Posterior vena cava (tissue), 2 donors: ENCODE results near the gene SYNE2. TPM values are rescaled to one million over a fixed set of nuclear protein-coding genes. Genes with fewer than 3 reads are reported as not detected.

Experiments
- DNase-seq: peaks from one replicate; pipeline ENCODE4 v3.0.0-alpha.2; 2020; ENCODE audit warnings: low spot score
- intact Hi-C, 2 donors: fragments of 100-400 bp; cut with DNase I; formaldehyde crosslinking; loops; one replicate each; pipeline versions ENCODE4 v1.14.1 to v1.14.2; 2022 to 2023
- total RNA-seq, 2 donors: library from RNA; stranded (reverse); fragmentation: NEBNext Ultra II Directional; extraction: Animal tissue kit (Norgen Biotek cat#: 25700); gene quantifications; one replicate each; pipeline ENCODE4 v1.2.1, GENCODE V29; 2021
- donor health status: DM: yes; HTN: yes; CAD: no.
- donor health status: DM: yes; HTN: yes; CAD: no.

SYNE2 gene
- total RNA-seq, 2 donors from 2014 or later = 63.4 to 83.9 TPM

DNA sequence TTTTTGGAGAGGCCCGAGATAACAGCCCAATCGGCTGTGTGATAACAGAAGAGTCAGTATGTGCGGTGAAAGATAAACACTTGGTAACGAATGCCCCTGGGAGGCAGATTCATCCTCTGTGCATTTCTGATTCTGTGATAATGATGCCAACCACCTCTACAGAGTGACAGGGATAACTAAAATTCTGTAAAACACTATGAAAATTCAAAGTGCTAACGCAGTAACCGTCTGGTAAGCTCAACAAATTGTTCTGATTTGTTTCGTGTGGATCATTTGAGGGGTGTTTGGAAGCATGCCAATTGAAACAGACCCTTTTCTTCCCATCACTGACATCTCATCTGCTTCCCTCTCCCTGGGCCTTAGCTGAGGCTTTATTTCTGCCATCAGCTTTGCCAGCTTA, 365.0 kb downstream of the SYNE2 start:
- intact Hi-C loops = no loop called here
- no peak for DNase-seq

DNA sequence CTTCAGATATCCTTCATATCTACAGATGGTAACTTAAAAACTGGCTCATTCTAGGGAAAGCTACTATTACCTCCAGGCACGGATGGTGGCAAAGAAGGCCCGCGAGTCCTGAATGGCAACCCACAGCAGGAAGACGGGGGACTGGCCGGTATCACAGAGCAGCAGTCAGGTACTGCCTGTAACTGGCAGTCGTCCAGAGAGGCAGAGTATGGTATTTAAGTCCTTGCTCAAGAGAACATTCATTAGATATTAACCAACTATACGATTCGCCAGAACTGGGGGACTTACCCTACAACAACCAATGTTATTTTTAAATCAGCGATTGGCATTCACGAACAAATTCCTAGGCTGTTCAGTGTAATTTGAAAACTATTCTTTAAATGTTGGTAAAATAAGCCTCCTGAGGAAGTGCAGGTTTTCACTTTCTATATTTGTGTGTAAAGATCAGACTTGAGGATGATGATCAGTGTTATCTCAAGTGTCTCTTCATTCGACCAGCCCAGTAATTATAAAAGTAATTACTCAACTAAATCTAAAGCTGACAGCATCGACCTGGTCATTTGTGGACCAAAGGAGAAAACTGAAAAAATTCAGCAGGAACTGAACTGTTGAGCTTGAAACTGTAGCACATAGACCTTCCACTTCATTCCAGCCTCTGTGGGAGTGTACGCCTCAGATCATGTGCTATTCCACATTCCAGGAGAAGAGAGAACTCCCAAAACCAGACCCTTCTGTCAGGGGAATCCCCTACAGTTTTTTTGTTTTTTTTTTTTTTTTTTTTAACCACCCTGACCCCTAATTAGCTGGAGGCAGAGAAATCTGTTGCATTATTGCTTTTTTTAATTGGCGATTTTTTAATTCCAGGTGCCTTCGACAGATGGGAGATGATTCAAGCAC, 365.8 kb downstream of the SYNE2 start:
- intact Hi-C loops = no loop called here
- DNase-seq = no peak

DNA sequence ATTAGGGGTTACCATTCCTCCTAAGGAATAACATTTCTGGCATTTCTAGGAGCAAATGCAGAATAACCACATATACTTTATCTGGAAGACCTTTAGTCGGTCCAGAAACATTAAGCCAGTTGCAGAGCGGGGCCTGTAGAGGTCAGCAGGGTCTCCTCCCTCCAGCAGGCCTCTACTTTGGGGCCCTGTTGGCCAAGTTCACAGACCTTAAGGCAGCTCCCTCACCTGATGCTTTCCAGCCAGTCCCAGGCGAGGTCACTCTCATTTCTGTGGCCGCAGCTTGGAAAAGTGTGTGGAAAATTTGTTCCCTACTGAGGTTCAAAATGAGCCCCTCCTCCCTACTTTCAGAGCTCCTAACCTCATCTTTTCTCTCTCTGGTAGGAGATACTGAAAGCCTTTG, 367.3 kb downstream of the SYNE2 start:
- no peak for DNase-seq
- intact Hi-C loops = no loop called here

DNA sequence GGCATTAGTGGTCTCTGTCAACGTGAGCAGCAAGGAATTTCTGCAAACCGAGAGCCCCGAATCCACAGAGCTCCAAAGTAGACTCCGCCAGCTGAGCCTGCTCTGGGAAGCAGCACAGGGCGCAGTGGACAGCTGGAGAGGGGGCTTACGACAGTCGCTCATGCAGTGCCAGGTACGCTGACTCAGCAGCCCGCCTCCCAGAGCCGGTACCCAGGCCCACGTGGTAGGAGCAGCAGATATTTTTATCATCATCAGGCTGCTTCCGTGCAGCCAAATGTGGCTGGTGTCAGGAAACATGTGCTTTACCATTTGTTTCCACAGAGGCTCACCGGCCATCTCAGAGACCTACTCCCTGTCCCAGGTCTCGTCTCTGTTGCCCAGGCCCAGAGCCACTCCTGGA, 367.7 kb downstream of the SYNE2 start:
- intact Hi-C loops = no loop called here
- no peak for DNase-seq

DNA sequence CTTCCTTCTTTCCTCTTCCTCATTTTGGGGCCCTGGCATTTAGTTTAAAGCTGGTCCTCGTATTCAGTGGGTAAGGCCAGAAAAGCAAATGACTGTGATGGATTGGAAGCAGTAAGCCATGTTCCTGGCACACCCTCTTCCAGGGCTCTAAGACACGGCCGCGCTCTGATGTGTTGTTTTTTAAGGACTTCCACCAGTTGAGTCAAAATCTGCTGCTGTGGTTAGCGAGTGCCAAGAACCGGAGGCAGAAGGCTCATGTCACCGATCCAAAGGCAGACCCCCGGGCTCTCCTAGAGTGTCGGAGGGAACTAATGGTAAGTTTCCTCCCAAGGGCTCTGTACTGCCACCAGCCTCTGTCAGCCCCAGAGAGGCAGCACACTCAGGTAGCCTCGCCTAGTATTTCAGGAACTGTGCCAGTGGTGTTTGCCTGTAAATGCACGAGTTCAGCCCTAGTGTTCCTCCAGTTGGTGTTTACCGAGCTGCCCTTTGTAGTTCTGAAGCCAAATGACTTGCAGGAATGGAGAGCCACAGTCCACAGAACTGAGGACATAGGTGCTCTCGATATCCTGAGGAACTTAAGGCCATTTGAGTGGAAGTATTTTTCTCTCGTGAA, 368.7 kb downstream of the SYNE2 start:
- intact Hi-C loops = no loop called here
- DNase-seq = no peak

DNA sequence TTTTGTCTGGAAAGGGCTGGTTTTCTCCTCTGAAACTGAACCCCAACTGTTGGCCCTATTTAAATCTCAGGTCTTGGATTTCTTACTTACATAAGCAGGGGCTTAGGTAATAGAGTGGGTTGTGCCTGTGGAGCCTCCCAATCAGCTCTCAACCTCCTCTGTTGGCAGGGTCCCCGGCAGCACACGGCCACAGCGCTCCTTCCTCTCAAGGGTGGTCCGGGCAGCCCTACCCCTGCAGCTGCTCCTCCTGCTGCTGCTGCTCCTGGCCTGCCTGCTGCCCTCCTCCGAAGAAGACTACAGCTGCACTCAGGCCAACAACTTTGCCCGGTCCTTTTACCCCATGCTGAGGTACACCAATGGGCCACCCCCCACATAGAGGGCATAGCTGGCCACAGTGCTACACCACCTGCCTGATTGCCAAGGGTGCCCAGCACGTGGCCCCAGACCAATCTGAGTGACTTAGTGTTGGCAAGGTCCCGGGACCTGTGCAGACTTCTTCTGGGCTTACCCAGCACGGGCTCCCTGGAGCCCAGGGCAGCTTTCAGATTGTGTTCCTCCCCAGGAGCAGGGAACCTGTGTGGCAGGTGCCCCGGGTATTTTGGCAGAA, 372.4 kb downstream of the SYNE2 start:
- intact Hi-C loops = no loop called here
- DNase-seq = no peak

DNA sequence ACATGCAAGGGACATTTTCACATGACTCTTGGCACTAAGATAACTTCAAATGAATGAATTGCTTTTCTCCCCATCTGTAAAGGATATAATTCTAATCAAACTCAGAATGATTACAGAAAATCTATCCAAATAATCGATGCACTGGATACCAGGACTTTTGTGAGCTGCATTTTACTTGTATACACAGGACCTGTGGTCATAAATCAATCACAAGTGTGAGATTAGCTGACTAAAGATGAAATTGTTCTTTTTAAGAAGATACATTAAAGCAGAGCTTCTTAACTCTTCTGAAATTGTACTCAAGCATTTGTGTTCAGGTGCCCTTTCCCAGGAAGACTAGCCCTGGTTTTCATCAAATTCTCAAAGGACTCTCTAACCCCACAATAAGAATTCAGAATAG, 375.1 kb downstream of the SYNE2 start:
- no peak for DNase-seq
- intact Hi-C loops = no loop called here

DNA sequence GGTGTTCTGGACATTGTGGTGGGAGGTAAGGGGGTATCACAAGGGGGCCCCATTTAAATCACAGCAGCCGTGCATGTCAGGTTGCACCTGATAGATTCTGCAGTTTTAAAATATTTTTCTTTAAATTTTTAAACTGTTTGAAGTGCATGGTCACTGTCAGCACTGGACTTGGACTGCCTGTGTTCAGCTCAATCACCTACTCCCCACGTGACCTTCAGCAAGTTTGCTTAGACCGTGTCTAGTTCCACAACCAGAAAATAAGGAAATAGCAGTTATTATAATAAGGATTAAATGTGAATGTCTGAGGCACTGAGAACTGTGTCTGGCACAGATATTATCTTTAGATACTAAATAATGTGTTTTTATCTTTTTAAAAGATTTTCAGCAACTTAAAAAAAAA, 376.7 kb downstream of the SYNE2 start:
- intact Hi-C loops = no loop called here
- no peak for DNase-seq

DNA sequence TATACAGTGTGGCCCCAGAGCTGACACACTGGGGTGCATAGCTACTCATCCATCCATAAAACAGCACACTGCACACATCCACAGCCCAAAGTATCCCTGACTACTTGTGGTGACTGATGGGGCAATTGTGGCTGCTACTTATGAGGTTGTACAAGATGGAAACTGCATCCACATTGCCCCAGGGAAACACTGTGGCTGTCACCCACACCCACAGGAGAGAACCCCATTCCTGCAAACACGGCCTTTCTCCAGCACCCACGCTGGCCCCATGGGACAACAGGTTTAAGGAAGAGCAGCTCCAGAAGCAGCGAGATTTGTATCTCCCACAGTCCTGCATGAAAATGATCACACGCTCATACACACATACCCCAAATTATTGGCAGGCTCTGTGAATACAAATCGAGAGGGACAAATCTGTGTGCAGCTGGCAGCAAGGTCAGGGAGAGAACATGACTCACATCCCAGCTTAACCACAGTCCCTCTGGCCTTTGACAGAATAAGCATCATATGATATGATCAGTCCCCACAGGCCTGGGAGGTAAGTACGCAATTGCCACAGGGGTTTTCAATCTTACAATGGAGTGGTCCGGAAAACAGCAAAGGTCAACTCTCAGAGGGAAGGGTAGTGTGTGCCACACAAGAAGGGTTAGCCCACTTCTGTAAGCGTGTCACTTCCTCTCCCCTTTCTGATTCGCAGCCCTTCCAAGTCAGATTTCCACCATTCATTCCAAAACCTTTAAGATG, 379.5 kb downstream of the SYNE2 start:
- DNase-seq = no peak
- intact Hi-C loops = no loop called here

DNA sequence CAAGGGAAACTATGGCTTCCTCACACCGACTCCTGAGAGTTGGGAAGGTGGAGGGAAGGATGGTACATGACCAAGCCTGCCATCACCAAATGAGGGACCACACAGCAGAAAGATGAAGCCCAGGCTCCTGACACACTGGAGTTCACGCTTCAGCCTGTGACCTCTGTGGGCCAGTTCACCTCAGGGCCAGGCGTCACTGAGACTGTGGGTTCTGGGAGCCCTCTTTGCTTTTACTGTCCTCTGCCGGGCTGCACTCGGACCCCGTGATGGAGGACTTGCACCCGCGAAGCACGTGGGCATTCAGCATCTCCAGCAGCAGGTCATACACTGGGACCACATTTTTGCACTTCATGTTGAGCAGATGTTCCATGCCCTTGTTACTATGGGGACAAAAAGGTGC, 380.1 kb downstream of the SYNE2 start:
- no peak for DNase-seq
- intact Hi-C loops = no loop called here

DNA sequence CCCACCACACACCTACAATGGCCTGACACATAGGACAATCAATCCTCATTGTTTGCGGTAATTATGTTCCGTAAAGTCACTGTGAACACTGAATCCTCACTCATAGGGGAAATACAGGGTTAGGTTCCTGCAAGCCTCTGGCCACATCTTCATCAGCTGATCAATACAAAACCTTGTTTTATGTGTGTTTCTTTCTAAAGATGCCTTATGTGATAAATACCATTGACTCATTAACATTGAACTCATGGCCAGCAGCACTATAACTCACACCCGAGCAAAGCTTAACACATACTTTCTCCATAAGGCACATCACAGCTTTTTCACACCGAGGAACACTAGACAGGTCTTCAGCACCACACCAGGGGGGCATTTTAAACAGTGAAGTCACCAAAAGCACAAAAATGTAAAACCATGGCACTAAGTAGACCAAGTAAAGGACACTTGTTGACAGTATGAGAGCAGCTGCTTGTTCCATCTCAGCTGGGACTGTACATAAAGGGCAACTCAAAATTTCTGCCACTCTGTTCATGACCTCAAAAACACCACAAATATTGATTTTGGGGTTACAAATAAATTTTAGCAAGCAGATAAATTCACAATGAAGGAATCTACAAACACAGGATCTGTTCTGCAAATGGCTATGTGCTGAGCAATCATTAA, 380.9 kb downstream of the SYNE2 start:
- intact Hi-C loops = no loop called here

DNA sequence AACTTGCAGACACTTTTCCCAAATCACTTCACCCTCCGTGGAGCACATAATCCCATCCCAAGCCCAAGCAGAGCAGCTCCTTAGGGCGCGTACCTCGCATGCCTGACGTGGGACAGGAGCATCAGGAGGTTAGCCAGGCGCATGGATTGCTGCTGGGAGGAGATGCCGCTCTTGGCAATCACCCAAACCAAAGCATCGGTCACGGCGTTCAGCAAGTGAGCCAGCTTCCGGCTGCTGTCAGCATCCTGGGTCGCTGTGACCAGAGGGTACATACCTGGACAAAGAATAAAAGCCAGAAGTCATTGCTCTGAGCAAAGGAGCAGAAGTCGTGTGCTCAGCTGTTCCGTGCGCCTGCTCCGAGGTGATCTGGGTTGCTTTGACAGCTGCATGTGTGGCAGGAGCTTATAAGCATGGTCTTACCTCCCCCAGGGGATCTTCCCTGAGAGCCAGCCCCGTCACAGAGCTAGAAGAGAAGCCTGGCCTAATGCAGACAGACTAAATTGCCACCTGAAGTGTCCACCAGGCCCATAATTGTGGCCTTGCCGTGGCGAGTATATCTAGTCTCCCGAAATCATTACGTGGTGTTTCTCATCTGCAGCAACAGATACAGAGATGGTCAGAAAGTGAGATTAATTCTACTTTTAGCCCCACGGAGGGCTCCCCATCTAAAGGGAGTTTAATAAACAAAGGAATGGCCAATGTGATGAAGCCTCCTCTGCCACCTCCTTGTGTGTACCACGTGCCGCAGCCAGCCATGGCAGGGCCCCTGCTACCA, 382.3 kb downstream of the SYNE2 start:
- intact Hi-C loops = no loop called here
- no peak for DNase-seq

More for the DNA sequence above, 380.9 kb downstream of the SYNE2 start:
- DNase-seq = no peak

DNA sequence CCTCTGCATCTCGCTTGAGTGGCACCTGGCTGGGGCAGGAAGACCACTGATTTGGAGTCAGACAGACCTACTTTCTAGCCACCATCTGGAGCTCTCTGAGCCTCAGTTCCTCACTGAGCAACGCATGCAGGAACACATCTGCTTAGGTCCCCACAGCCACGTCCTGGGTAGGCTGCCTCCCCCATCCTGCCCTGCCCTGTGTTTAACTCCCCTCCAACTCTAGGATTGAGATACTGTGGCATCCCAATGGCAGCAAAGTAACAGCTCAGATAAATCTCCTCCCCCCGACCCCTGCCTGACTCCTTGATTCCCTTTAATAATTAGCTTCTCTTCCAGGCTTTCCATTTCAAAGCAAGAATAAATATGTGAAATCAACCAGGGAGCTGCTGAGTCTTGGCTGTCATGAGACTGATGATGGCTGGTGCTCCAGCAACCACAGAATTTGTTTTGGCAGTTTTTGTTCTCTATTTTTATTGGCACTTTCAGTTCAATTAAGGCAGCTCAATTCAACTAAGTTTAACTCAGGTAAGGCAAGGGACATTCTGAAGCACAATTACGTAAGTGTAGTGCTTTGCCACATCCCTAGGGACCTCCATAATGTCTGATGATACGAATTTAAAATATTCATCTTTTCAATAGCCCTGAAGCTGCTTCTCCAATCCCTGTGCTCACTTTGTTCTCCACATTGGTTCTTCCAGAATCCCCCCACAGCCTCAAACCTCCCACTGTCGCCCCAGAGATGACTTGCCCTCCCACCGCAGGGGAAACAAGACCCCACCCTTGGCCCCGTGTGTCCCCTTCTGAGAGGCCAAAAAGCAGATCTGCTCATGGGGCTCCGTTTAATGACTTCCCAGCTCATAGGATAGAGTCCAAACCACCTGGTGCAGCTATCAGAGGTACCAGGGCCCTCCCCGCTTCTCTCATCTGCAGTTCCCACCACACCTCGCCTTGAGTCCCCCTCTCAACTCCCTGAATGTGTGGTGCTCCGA, 383.1 kb downstream of the SYNE2 start:
- DNase-seq = no peak
- intact Hi-C loops = no loop called here

DNA sequence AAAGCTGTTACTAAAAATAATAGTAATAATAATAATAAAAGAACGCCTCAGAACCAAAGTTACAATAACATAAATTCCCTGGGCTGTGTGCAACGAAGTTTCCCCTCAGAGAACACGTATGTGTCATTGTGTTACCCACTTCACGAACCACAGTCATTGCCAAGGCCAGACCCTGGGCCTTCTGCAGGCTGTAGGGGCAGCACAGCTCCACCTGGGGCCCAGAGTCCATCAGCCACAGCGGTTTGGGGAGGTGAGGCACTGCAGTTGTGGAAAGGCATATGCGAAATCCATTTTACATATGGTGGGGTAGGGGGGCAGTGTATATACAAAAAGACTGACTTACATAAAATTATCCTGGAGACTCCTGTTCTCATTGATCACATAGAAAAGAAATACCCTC, 385.2 kb downstream of the SYNE2 start:
- intact Hi-C loops = no loop called here
- no peak for DNase-seq

DNA sequence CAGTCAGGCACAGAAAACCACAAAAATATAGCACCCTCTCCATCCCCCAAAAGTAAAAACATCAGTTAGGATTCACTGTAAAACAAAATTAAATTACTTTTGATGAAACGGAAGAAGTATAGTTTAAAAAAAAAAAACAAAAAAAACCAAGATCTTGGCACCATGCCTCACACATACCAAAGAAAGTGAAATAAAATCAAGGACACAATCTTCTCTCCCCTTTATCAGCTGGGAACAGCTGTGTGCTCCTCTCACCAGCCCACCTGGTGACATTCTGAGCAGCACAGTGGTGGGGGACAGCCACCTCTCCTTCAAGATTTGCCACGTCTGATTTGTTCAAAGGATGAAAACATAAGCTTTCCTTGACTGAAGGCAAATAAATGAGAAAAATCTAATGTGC, 385.8 kb downstream of the SYNE2 start:
- DNase-seq = no peak
- intact Hi-C loops = no loop called here

DNA sequence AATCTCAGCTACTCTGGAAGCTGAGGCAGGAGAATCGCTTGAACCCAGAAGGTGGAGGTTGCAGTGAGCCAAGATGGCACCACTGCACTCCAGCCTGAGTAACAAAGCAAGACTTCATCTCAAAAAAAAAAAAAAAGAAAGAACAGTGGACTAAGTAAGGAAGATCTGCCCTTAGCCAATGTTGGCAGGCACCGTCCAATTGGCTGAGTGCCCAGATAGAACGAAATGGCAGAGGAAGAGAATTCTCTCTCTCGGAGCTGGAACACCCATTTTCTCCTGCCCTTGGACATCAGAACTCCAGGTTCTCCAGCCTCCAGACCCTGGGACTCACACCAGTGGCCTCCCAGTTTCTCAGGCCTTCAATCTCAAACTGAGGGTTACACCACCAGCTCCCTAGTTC, 391.5 kb downstream of the SYNE2 start:
- intact Hi-C loops = no loop called here
- DNase-seq = no peak

DNA sequence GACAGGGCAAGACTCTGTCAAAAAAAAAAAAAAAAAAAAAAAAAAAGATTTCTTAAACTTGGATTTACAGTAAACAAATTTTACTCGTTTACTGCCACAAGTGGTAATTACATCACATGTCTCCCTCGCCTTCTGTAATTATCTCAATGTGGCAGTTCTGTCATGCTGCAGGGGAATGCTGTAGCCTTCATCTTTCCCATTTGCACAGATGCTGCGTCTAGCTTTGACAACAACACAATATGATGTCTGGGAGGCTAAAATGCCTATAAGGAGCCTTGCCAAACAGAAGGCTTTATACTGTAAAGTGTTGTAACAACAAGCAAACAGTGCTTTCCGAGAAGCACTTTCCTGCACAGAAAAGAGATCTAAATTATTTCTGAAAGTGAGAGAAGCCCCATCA, 392.7 kb downstream of the SYNE2 start:
- DNase-seq = no peak
- intact Hi-C loops = no loop called here

DNA sequence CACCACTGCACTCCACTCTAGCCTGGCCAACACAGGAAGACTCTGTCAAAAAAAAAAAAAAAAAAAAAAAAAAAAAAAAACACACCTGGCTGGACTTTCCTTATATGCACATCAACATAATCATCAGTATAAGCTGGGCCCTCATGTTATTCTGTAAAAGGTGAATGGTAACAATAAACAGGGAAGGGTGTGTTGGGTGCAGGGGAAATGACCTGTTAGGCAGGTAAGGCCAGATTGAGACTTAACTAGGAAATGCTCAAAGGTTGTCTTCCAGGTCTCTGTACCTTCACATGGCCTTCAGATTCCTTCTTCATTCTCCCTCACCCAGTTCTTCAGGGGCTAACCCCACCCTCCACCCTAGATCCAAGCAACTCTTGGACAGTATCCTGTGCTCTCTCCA, 393.9 kb downstream of the SYNE2 start:
- no peak for DNase-seq
- intact Hi-C loops = no loop called here
